Hepatocyte (in vitro differentiated cells): ENCODE measurements around the gene RPS15. TPM values are rescaled to one million over a fixed set of nuclear protein-coding genes. Genes with fewer than 3 reads are reported as not detected.

ENCODE experiments used
- DNase-seq: peaks from one replicate; pipeline ENCODE4 v3.0.0-alpha.2; 2016; ENCODE audit warnings: low spot score
- H2AFZ ChIP-seq: fragments of 200-600 bp; sonication (generic); 2 replicates; pipeline ENCODE4 v1.6.0; 2016; ENCODE audit warnings: antibody characterized with exemption, mild to moderate bottlenecking
- H3K27ac ChIP-seq: fragments of 200-600 bp; sonication (generic); 2 replicates; pipeline ENCODE4 v1.5.1; 2016; ENCODE audit warnings: mild to moderate bottlenecking
- H3K27me3 ChIP-seq: fragments of 200-600 bp; sonication (generic); 2 replicates; pipeline ENCODE4 v1.6.1; 2016
- H3K36me3 ChIP-seq: fragments of 200-600 bp; sonication (generic); replicated peaks from 2 replicates; pipeline ENCODE4 v1.5.1; 2016; ENCODE audit warnings: low read depth; ENCODE audit not compliant: insufficient read depth
- H3K4me1 ChIP-seq: fragments of 200-600 bp; sonication (generic); 2 replicates; pipeline ENCODE4 v1.5.1; 2016; ENCODE audit warnings: mild to moderate bottlenecking, moderate library complexity; ENCODE audit not compliant: insufficient read depth
- H3K4me2 ChIP-seq: fragments of 200-600 bp; sonication (generic); 2 replicates; pipeline ENCODE4 v1.6.0; 2016
- H3K4me3 ChIP-seq: fragments of 200-600 bp; sonication (generic); 2 replicates; pipeline ENCODE4 v1.5.1; 2016; ENCODE audit warnings: mild to moderate bottlenecking
- H3K79me2 ChIP-seq: fragments of 200-600 bp; sonication (generic); 2 replicates; pipeline ENCODE4 v1.6.0; 2017; ENCODE audit warnings: mild to moderate bottlenecking
- H3K9me2 ChIP-seq: fragments of 200-600 bp; sonication (generic); replicated peaks from 2 replicates; pipeline ENCODE4 v1.6.0; 2017; ENCODE audit warnings: mild to moderate bottlenecking; ENCODE audit not compliant: insufficient read depth
- H3K9me3 ChIP-seq: fragments of 200-600 bp; sonication (generic); 2 replicates; pipeline ENCODE4 v1.5.1; 2016; ENCODE audit warnings: low read depth, mild to moderate bottlenecking
- H4K20me1 ChIP-seq: fragments of 200-600 bp; sonication (generic); 2 replicates; pipeline ENCODE4 v1.6.0; 2016; ENCODE audit warnings: mild to moderate bottlenecking; ENCODE audit not compliant: insufficient read depth, poor library complexity, severe bottlenecking
- EZH2 ChIP-seq: fragments of 200-600 bp; sonication (generic); IDR thresholded peaks from 2 replicates; pipeline ENCODE4 v1.6.1; 2016; ENCODE audit warnings: antibody characterized with exemption, mild to moderate bottlenecking, borderline replicate concordance
- EZH2phosphoT487 ChIP-seq: fragments of 200-600 bp; sonication (generic); IDR thresholded peaks from one replicate; pipeline ENCODE4 v1.6.1; 2018; ENCODE audit warnings: antibody characterized with exemption, mild to moderate bottlenecking, low read depth, moderate library complexity; ENCODE audit not compliant: unreplicated experiment, severe bottlenecking
- WGBS: methylation state at CpG from one replicate; pipeline ENCODE4 v1.1.6; 2016; ENCODE audit warnings: low lambda C conversion rate; ENCODE audit errors: missing lambda C conversion rate; 5-methylcytosine and 5-hydroxymethylcytosine counted together
- polyA plus RNA-seq: library from polyadenylated mRNA; unstranded; fragments of >200 nt; fragmentation: Nextera tagmentation; extraction: Ambion mirVana; gene quantifications from 2 replicates; pipeline ENCODE4 v1.2.1, GENCODE V29; 2016
- total RNA-seq: library from RNA; depleted of rRNA; stranded (reverse); fragments of >200 nt; gene quantifications from 2 replicates; pipeline ENCODE4 v1.2.3, GENCODE V29; 2014
- TF ChIP-seq, protein P1 (sequence below): fragments of 200-600 bp; sonication (generic); IDR thresholded peaks from 2 replicates; pipeline ENCODE4 v1.5.1; 2016; ENCODE audit warnings: antibody characterized with exemption, mild to moderate bottlenecking; ENCODE audit not compliant: poor library complexity

The RPS15 gene
- total and polyA plus RNA-seq, 2 experiments from 2014 or later, result 938 to 1,556 TPM

DNA sequence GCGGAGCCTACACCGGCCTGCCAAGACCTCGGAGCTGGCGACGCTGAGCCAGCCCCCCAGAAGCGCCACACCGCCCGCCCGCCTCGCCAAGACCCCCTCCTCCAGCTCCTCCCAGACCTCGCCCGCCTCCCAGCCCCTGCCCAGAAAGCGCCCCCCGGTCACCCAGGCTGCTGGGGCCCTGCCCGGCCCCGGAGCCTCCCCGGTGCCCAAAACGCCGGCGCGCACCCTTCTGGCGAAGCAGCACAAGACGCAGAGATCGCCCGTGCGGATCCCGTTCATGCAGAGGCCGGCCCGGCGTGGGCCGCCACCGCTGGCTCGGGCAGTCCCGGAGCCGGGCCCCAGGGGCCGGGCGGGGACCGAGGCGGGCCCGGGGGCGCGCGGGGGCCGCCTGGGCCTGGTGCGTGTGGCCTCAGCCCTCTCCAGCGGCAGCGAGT lies 30.6 kb downstream of the RPS15 start:
- TF ChIP-seq, protein P1, sequence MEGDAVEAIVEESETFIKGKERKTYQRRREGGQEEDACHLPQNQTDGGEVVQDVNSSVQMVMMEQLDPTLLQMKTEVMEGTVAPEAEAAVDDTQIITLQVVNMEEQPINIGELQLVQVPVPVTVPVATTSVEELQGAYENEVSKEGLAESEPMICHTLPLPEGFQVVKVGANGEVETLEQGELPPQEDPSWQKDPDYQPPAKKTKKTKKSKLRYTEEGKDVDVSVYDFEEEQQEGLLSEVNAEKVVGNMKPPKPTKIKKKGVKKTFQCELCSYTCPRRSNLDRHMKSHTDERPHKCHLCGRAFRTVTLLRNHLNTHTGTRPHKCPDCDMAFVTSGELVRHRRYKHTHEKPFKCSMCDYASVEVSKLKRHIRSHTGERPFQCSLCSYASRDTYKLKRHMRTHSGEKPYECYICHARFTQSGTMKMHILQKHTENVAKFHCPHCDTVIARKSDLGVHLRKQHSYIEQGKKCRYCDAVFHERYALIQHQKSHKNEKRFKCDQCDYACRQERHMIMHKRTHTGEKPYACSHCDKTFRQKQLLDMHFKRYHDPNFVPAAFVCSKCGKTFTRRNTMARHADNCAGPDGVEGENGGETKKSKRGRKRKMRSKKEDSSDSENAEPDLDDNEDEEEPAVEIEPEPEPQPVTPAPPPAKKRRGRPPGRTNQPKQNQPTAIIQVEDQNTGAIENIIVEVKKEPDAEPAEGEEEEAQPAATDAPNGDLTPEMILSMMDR, result no peak
- TF ChIP-seq EZH2phosphoT487 (no peak), EZH2 (no peak)
- no peak overlapping the region for H3K4me3 ChIP-seq
- peaks cover 80% of the 10 kb centered on the region for H3K27me3 ChIP-seq
- peak overlapping the region; percentile 66 for H3K4me2 ChIP-seq
- no peaks in the 10 kb centered on the region for H3K9me3 ChIP-seq
- no peak overlapping the region for H2AFZ ChIP-seq
- H3K36me3 ChIP-seq, result no peaks in the 10 kb centered on the region
- H4K20me1 ChIP-seq, result peaks cover 84% of the 10 kb centered on the region
- H3K9me2 ChIP-seq, result no peaks in the 10 kb centered on the region
- H3K79me2 ChIP-seq, result no peaks in the 10 kb centered on the region
- WGBS, result 9% methylated on average over 25 of the region's 47 CpGs
- DNase-seq, result peak; percentile 59
- H3K27ac ChIP-seq, result no peak overlapping the region
- peaks cover 42% of the 10 kb centered on the region for H3K4me1 ChIP-seq

DNA sequence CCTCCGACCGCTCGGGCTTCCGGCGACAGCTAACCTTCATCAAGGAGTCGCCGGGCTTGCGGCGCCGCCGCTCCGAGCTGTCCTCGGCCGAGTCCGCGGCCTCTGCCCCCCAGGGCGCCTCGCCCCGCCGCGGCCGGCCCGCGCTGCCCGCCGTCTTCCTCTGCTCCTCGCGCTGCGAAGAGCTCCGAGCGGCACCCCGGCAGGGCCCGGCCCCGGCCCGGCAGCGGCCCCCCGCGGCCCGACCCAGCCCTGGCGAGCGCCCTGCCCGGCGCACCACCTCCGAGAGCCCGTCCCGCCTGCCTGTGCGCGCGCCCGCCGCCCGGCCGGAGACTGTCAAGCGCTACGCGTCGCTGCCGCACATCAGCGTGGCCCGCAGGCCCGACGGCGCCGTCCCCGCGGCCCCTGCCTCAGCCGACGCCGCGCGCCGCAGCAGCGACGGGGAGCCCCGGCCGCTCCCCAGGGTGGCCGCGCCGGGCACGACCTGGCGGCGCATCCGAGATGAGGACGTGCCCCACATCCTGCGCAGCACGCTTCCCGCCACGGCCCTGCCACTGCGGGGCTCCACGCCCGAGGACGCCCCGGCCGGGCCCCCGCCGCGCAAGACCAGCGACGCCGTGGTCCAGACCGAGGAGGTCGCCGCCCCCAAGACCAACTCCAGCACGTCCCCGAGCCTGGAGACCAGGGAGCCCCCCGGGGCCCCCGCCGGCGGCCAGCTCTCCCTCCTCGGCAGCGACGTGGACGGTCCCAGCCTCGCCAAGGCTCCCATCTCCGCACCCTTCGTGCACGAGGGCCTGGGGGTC lies 31.3 kb downstream of the RPS15 start:
- no peak for DNase-seq
- Histone ChIP-seq H3K4me3 (no peak overlapping the region), H3K9me2 (no peaks in the 10 kb centered on the region), H3K4me2 (peak overlapping the region; percentile 94), H3K4me1 (peaks cover 42% of the 10 kb centered on the region), H3K9me3 (no peaks in the 10 kb centered on the region), H4K20me1 (peaks cover 87% of the 10 kb centered on the region), H2AFZ (no peak overlapping the region), H3K27ac (no peak overlapping the region), H3K36me3 (no peaks in the 10 kb centered on the region), H3K79me2 (no peaks in the 10 kb centered on the region), H3K27me3 (peaks cover 80% of the 10 kb centered on the region)
- WGBS, result 19% methylated on average over 48 of the region's 117 CpGs
- no peak for TF ChIP-seq EZH2phosphoT487
- TF ChIP-seq, protein P1, result no peak
- no peak for TF ChIP-seq EZH2

DNA sequence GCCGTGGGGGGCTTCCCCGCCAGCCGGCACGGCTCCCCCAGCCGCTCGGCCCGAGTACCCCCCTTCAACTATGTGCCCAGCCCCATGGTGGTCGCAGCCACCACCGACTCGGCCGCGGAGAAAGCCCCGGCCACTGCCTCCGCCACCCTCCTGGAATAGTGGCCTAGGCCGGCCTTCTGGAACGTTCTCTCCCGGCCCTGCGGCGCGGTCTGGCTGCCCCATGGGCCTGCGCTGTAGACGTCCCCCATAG lies 31.8 kb downstream of the RPS15 start:
- H4K20me1 ChIP-seq, result peaks cover 89% of the 10 kb centered on the region

DNA sequence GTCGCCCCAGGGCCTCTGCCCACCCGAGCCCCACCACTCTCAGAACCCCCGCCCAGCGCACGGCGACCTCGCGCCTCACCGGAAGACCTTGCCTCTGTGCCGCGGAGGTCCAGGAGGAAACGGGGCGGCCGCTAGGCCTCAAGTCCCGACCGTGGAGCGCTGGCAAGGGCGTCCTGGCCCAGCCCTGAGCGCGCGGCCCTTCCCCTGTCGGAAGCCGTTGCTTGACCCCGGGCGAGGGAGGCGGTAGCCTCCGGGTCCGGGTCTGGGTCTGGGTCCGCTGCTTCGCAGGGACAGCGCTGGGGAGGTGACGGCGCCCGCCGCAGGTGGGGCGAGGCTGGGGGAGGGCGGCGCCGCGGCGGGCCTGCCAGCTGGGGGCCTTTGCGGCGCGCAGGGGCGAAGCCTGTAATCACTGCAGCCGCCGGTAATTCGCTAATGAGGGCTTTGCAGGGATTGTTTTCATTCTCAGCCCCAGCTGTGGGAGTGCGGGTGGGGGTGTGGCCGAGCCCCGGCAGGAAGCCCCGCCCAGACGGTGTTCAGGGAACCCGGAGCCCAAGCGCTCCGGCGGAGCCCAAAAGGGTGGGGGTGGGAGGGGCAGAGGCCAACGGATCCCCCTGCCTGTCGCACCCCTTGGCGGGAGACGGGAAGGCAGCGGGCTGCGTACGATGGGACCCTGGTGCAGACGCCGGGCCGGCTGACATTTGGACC lies 32.3 kb downstream of the RPS15 start:
- peak; percentile 60 for DNase-seq
- Histone ChIP-seq H3K4me1 (peaks cover 42% of the 10 kb centered on the region), H3K4me3 (no peak overlapping the region), H2AFZ (no peak overlapping the region), H3K36me3 (no peaks in the 10 kb centered on the region), H3K27ac (no peak overlapping the region), H3K79me2 (no peaks in the 10 kb centered on the region), H3K27me3 (peaks cover 74% of the 10 kb centered on the region), H3K4me2 (peak overlapping the region; percentile 94), H4K20me1 (peaks cover 87% of the 10 kb centered on the region), H3K9me2 (no peaks in the 10 kb centered on the region), H3K9me3 (no peaks in the 10 kb centered on the region)
- TF ChIP-seq, protein P1, result no peak
- TF ChIP-seq EZH2phosphoT487, result no peak
- TF ChIP-seq EZH2, result peak; percentile 91
- 2% methylated on average over 35 of the region's 67 CpGs for WGBS

More for the DNA sequence above, 31.8 kb downstream of the RPS15 start:
- no peaks in the 10 kb centered on the region for H3K9me2 ChIP-seq
- peaks cover 42% of the 10 kb centered on the region for H3K4me1 ChIP-seq
- no peaks in the 10 kb centered on the region for H3K9me3 ChIP-seq
- no peak for DNase-seq
- peaks cover 79% of the 10 kb centered on the region for H3K27me3 ChIP-seq
- H2AFZ ChIP-seq, result no peak overlapping the region
- no peaks in the 10 kb centered on the region for H3K79me2 ChIP-seq
- peak overlapping the region; percentile 94 for H3K4me2 ChIP-seq
- WGBS, result 27% methylated on average over 8 of the region's 22 CpGs
- no peaks in the 10 kb centered on the region for H3K36me3 ChIP-seq
- TF ChIP-seq EZH2 (peak; percentile 93), EZH2phosphoT487 (no peak)
- no peak overlapping the region for H3K27ac ChIP-seq
- H3K4me3 ChIP-seq, result no peak overlapping the region
